Activated B cell treated with CpG ODN at 0.5 μM for 24 hours (primary cell): ENCODE results near the gene MYH4. TPM values are rescaled to one million over a fixed set of nuclear protein-coding genes. Genes with fewer than 3 reads are reported as not detected.

Source experiments
- ATAC-seq: fragments of 200-7000 bp; cut with Tn5 transposase; one replicate; pipeline ENCODE4 v1.10.0; 2021; ENCODE audit warnings: low read depth, mild to moderate bottlenecking, moderate library complexity
- CTCF ChIA-PET: fragments of 350-600 bp; sonication (Branson Sonifier 250); formaldehyde crosslinking; loops from one replicate; lab custom pipeline; 2021; ENCODE audit warnings: antibody characterized with exemption; lab: Charles Lee
- POLR2A ChIA-PET: fragments of 350-600 bp; sonication (Branson Sonifier 250); formaldehyde crosslinking; loops from one replicate; lab custom pipeline; 2021; ENCODE audit warnings: antibody characterized with exemption; lab: Charles Lee
- DNase-seq: peaks from one replicate; pipeline ENCODE4 v3.0.0; 2022
- H3K27ac Mint-ChIP-seq: one replicate; pipeline ENCODE4 v1.8.0; 2020; ENCODE audit warnings: mixed read lengths
- H3K27me3 Mint-ChIP-seq: one replicate; pipeline ENCODE4 v1.8.0; 2021; ENCODE audit warnings: mixed read lengths
- H3K36me3 Mint-ChIP-seq: one replicate; pipeline ENCODE4 v1.8.0; 2021; ENCODE audit warnings: low read depth, mixed read lengths
- H3K4me1 Mint-ChIP-seq: one replicate; pipeline ENCODE4 v1.8.0; 2021; ENCODE audit warnings: mixed read lengths
- H3K4me3 Mint-ChIP-seq: one replicate; pipeline ENCODE4 v1.8.0; 2020; ENCODE audit warnings: mild to moderate bottlenecking, mixed read lengths
- H3K9me3 Mint-ChIP-seq: one replicate; pipeline ENCODE4 v1.8.0; 2020; ENCODE audit warnings: mixed read lengths
- CTCF ChIP-seq: fragments of 200-600 bp; IDR thresholded peaks from one replicate; pipeline ENCODE4 v1.8.0; 2022; ENCODE audit warnings: antibody characterized with exemption, mild to moderate bottlenecking
- intact Hi-C: fragments of 100-400 bp; cut with micrococcal nuclease; formaldehyde crosslinking; loops from one replicate; pipeline ENCODE4 v1.15.1; 2024
- total RNA-seq: library from RNA; stranded (reverse); gene quantifications from 2 replicates; pipeline ENCODE4 v1.2.3, GENCODE V29; 2022

Gene MYH4
- total RNA-seq, 1 donor from 2014 or later = not detected

- ChIA-PET CTCF (no interaction called here), POLR2A (no interaction called here)
- no peaks in the 10 kb centered on the region for H3K4me1 Mint-ChIP-seq
- H3K27me3 Mint-ChIP-seq = peaks cover 20% of the 10 kb centered on the region
- H3K36me3 Mint-ChIP-seq = no peaks in the 10 kb centered on the region
- DNase-seq (no peak), ATAC-seq (no peak)
- no peaks in the 10 kb centered on the region for H3K9me3 Mint-ChIP-seq
- no peak for TF ChIP-seq CTCF
- H3K4me3 Mint-ChIP-seq = no peak overlapping the region
- intact Hi-C loops = no loop called here
- no peak overlapping the region for H3K27ac Mint-ChIP-seq
These were observed 72.7 kb downstream of the MYH4 start for GRCh38 chr17:10396524-10397163.

GRCh38 chr17:10394201-10394887 lies 75.0 kb downstream of the MYH4 start:
- H3K36me3 Mint-ChIP-seq = no peaks in the 10 kb centered on the region
- TF ChIP-seq CTCF = no peak
- CTCF ChIA-PET = no interaction called here
- H3K9me3 Mint-ChIP-seq = no peaks in the 10 kb centered on the region
- no peak for DNase-seq
- no peak for ATAC-seq
- no peak overlapping the region for H3K27ac Mint-ChIP-seq
- peaks cover 19% of the 10 kb centered on the region for H3K27me3 Mint-ChIP-seq
- no peak overlapping the region for H3K4me3 Mint-ChIP-seq
- intact Hi-C loops = no loop called here
- H3K4me1 Mint-ChIP-seq = no peaks in the 10 kb centered on the region
- POLR2A ChIA-PET = no interaction called here

Other genes starting within 250 kb of the MYH4 start
- gene MYH13, start 96.6 kb downstream of the MYH4 start, total RNA-seq = not detected in 2 replicates
- not detected in 2 replicates for gene MYH8, start 47.6 kb downstream of the MYH4 start, total RNA-seq
- gene MYH1, start 49.0 kb upstream of the MYH4 start, total RNA-seq = not detected in 2 replicates
- not detected in 2 replicates for gene MYH2, start 80.1 kb upstream of the MYH4 start, total RNA-seq
- 5.8 and 5.9 TPM in 2 replicates for gene MYH3, start 187.8 kb upstream of the MYH4 start, total RNA-seq
- gene SCO1, start 228.0 kb upstream of the MYH4 start, total RNA-seq = 27.9 and 33.3 TPM in 2 replicates
- 14.1 and 14.8 TPM in 2 replicates for gene ADPRM, start 228.0 kb upstream of the MYH4 start, total RNA-seq